Inflammatory macrophage treated with lipopolysaccharide for 4 hours (primary cell): Measurements from ENCODE around the gene FNIP2.
"Not testable (repeated sequence)": the region's sequence is repeated elsewhere in the genome, so short reads cannot be mapped to it uniquely, and the experiment has no call there.

ENCODE experiments used
- DNase-seq: peaks from one replicate; pipeline ENCODE4 v3.0.0-alpha.2; 2020

Gene FNIP2

DNA sequence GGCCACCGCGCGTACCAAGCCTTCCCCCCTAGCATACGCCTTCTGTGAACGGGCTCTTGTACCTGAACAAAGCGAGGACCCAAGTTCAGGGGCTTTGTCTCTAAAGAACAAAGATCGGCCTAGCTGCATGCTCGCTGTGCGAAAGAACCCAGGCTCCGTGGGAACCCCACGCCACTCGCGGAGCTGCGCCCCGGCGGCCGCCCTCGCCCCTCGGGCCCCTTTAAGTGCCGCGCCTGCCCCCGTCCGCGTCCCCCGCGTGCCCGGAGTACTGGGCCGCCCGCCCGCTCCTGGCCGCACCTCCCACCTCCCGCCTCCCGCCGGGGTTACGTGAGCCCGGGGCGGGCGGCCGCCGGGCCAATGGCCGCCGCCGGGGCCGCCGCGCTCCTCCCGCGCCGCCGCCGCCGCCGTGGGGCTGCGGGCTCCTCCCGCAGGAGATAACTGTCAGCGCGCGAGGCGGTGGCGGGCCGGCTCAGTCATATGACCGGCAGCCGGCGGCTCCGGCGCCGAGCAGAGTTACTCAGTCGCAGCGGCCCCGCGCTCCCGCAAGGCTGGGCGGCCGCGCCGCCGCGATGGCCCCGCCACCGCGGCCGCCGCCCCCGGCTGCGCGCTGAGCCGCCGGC, at the start of gene FNIP2:
Gene FNIP2, plus strand, starts transcription at position 472 of the 620 bp plus-strand sequence. CDS start 187 bp downstream, outside the sequence.
- peak; percentile 82 for DNase-seq

GRCh38 chr4:158721680-158722079, 47.1 kb upstream of the FNIP2 start:
- no peak for DNase-seq

GRCh38 chr4:158722291-158722916, 46.4 kb upstream of the FNIP2 start:
- peak; percentile 28 for DNase-seq

- DNase-seq = peak; percentile 88
These were observed 45.7 kb upstream of the FNIP2 start, which contains the start of gene PPID for GRCh38 chr4:158722917-158723793. Gene PPID (minus strand): TSS chr4:158723396. CDS start chr4:158723288, 108 bp downstream.

DNA sequence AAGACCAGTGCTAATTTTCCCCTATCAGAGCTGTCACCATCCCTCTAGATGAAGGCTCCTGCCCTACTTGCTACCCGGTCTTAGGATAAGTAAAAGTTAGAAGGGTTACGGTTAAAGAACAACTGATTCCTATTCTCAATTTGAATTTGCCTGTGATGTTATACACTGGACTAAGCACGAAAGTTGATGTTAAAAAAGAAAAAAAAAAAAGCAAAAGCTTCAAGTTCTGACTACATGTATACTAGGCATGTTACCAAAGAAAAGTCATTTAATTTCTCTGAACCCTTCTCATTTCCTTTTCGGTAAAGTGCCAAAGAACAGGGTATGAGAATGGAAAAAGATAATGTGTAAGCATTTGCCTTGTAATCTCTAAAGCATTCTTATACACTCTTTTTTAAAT, 44.2 kb upstream of the FNIP2 start:
- DNase-seq = no peak

GRCh38 chr4:158726633-158727032, 42.2 kb upstream of the FNIP2 start:
- no peak for DNase-seq

- DNase-seq = no peak
These were observed 40.6 kb upstream of the FNIP2 start for GRCh38 chr4:158728236-158728635.

DNA sequence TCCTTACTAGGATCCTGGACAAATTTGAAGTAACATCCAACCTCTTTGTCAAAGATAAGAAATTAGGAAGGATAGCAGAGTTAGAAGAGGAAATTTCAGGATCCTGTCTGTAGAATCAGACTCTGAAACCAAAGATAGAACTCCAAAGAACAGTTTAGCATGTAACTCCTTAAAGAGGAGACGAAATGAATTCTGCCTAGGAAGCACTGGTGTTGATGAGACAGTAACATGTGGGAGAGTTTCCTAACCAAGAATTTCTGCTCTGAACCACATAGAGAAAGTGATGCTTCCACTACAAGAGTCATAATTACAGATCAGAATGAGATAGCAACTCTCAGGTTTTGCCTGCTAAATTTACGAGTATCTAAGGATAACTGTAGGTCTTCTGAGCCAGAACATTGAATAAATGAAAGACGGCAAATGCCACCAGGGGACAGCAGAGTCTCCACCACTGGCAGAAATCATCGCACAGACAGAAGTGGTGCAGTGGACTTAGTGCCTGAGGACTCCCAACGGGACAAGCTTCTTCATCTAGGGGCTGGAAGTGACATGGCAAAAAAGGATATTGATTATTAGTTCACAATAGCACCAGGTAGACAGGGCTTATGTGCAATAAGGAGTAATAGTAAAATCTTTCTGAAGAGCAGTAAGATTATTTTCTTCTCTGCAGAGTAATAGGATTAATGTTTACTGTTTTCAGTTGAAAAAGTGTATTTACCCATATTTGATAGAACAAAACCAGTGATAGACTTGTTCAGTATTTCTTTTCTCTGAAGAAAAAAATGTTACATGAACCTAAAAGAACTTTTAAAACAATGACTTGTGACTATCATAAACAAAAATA, 38.9 kb upstream of the FNIP2 start:
- DNase-seq = peak; percentile 73

DNA sequence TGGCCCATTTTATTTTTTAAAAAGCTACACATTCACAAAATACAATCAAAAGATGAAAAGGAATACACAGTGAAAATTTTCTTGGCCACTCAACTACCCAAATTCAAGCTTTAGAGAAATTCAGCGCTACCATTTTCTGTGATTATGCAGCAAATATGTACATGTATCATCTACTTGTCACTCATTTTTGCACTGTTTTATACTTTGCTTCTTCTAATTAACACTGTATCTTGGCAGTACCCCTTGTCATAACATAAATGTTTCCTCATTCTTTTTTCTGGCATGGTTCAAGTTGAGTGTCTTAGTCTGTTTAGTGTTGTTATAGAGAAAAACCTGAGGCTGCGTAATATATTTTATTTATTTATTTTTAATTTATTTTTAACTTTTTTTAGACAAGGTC, 30.0 kb upstream of the FNIP2 start:
- DNase-seq = no peak

DNA sequence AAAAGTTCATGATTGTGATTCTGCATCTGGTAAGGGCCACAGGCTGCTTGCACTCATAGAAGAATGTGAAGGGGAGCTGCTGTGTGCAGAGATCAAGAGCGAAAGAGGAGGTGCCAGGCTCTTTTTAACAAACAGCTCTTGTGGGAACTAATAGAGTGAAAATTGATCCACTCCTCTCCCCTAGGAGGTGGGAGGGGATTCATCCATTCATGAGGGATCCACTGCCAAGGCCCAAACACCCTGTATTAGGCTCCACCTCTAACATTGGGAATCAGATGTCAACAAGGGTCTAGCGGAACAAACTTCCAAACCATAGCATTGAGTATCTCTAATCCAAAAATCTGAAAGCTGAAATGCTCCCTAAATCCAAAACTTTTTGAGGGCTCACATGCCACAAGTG, 29.2 kb upstream of the FNIP2 start:
- no peak for DNase-seq

GRCh38 chr4:158741326-158742021, 27.4 kb upstream of the FNIP2 start:
- DNase-seq = no peak

- DNase-seq = not testable (repeated sequence)
These were observed 22.3 kb upstream of the FNIP2 start for GRCh38 chr4:158746537-158746936.

DNA sequence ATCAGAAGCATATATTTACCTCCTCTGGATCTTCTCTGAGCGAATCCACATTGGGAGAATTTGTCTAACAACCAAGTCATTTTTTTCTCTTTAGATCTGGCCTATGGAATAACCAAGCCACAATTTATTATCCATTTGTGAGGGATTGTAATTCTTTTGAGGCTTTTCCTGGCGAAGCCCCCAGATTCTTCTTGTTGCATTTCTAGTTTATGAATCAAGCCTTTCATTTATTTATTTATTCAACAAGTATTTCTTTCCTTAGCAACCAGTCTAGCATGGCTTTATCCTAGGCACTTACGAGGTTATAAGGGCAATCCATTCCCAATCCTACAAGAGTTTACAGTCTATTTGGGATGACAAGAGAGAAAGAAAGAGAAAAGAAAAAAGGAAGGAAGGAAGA, 18.4 kb upstream of the FNIP2 start:
- no peak for DNase-seq

DNA sequence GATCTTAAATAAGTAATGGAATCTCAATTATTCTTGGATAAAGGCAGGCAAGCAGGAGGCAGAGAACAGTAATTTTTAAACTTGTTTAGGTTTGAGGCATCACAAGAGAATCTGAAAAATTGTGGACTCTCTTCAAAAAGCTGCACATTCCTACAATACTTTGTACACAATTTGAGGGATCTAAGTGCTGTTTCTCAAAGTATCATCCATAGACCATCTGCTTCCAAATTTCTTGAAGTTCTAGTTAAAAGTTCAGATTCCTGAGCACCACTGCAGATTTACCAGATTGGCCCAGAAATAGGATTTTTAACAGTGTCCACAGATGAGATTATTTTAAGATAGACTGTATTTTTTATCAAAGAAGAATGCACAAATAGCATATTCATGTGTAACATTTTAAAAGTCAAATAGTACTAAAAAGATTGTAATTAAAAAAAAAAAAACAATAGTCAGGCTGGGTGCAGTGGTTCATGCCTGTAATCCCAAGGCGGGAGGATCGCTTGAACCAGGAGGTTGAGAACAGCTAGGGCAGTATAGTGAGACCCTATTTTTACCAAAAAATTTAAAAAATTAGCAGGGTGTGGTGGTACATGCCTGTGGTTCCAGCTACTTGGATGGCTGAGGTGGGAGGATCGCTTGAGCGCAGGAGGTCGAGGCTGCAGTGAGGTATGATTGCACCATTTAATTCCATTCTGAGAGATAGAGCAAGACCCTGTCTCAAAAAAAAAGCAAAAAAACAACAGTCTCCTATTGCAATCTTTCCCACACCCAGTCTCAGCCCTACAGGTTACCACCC, 14.2 kb upstream of the FNIP2 start:
- DNase-seq = no peak

DNA sequence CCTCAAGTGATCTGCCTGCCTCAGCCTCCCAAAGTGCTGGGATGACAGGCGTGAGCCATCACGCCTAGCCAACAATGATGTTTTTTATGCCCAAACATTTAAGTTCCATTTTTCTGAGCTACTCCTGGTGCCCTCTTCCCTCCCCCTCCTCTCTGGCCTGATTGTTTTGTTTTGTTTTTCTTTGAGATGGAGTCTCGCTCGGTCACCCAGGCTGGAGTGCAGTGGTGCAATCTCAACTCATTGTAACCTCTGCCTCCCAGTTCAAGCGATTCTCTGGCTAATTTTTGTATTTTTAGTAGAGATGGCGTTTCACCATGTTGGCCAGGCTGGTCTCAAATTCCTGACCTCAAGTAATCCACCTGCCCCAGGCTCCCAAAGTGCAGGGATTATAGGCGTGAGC, 13.0 kb upstream of the FNIP2 start:
- DNase-seq = not testable (repeated sequence)

DNA sequence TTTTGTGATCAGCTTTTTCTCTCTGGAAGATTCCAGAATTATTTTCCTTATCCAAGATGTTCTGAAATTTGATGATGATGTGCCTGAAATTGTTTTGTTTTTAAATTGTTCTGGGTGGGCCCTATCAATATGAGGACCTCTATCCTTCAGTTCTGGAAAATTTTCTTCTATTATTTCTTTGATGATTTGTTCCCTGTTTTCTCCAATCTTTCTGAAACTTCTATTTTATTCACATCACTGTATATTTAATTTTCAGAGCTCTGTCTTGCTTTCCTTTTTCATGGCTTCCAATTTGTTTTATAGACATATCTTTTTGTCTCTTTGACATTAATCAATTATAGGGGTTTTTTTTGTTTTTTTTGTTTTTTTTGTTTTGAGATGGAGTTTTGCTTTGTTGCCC, 12.2 kb upstream of the FNIP2 start:
- DNase-seq = no peak

DNA sequence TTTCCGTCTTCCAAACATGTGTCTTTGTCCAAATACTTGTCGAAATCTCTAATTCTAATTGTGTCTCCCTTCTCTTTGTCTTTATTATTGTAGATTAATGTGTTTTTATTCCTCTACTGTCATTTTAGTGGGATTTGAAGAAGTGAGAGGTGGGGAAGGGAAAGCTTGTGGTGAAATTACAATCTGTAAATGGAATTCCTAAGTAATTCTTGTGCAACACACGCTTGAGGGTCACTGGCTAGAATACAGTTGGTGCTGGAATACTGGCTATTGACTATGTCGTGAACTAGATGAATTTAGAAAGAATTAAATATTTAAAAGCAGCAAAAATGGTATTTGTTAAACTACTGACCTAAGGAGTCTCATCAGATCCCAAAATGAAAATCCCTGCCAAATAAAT, 10.7 kb upstream of the FNIP2 start:
- no peak for DNase-seq

DNA sequence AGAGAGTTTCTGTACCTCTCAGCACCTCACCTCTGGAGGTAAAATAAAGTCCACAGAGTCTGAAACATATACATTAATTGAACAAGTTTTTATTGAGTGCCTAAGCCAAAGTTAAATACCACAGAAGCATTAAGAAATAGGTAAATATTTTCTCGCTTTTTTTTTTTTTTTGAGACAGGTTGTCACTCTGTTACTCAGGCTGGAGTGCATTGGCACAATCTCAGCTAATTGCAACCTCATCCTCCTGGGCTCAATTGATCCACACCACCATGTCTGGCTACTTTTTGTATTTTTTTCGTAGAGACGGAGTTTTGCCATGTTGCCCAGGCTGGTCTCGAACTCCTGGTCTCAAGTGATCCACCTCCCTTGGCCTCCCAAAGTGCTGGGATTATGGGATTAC, 10.1 kb upstream of the FNIP2 start:
- no peak for DNase-seq

GRCh38 chr4:158759539-158759938, 9.3 kb upstream of the FNIP2 start:
- DNase-seq = not testable (repeated sequence)

DNA sequence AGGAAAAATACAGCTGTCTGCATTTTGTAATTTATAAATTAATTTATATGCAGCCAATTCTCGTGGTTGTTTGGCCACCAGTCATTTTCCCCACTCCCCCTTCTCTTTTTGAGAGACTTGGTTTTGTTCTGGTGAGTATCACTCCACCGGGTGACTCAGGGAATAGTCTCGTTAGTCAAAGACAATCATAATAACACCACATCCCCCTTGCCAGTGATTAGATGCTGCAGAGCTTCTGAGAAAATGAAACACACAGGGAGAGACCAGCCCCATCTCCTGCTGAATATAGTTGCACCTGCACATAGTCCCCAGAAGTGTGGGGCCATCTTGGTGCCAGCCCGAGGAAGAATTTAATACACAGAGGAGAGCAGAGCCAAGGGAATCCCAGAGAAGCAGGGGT, 8.0 kb upstream of the FNIP2 start:
- no peak for DNase-seq

GRCh38 chr4:158762553-158762952, 6.3 kb upstream of the FNIP2 start:
- no peak for DNase-seq
